Subcutaneous adipose tissue (tissue), 4 donors: ENCODE data around the gene LDB2. TPM values are rescaled to one million over a fixed set of nuclear protein-coding genes. Genes with fewer than 3 reads are reported as not detected.

ENCODE experiments used
- CTCF ChIP-seq: fragments of 450-650 bp; IDR thresholded peaks from one replicate; pipeline ENCODE4 v1.5.1; 2016; ENCODE audit warnings: low read depth, mild to moderate bottlenecking, control low read depth, antibody characterized with exemption, moderate library complexity
- total RNA-seq, 4 donors: library from RNA; depleted of rRNA; stranded (reverse); fragments of >200 nt; gene quantifications; one replicate each; pipeline ENCODE4 v1.1.0, GENCODE V29; 2016

LDB2 gene
- total RNA-seq, 4 donors from 2014 or later: 19.0 to 122 (median 42.6) TPM

DNA sequence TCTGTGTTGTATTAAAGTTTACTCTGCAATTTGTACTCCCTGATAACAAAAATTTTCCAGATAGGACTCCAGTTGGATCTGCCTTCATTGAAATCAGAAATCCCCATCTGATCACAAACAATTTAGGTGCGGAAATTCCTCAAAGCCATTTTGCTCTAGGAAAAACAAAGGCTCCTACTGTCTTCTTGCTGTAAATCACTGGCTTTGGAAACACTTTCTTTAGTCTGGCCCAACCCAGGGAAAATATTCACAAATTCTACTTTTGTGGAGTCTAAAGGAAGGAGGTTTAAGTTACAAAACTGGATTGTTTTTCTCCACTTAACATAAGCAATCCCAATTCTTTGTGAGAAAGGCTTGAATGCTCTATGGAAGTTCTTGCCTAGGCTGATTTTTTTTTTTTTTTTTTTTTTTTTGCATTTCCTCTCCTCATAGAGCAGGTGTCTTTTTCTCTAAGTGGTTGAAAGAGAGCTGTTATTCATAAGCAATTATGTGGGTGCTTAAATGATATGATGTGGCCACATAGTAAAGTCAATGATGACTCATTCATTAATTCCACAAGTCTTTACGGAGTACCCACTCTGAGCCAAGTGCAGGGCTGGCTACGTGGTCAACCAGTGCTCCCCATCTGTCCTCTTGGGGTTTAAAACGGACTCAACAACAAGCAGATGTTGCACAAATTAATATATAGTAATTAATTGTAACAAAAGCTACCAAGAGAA lies 261.4 kb downstream of the LDB2 start:
- TF ChIP-seq CTCF: no peak

- TF ChIP-seq CTCF: no peak
Observed at GRCh38 chr4:16636304-16636703, 262.1 kb downstream of the LDB2 start.

- no peak for TF ChIP-seq CTCF
Observed at GRCh38 chr4:16627999-16628398, 270.4 kb downstream of the LDB2 start.

GRCh38 chr4:16626945-16627344 lies 271.5 kb downstream of the LDB2 start:
- no peak for TF ChIP-seq CTCF

DNA sequence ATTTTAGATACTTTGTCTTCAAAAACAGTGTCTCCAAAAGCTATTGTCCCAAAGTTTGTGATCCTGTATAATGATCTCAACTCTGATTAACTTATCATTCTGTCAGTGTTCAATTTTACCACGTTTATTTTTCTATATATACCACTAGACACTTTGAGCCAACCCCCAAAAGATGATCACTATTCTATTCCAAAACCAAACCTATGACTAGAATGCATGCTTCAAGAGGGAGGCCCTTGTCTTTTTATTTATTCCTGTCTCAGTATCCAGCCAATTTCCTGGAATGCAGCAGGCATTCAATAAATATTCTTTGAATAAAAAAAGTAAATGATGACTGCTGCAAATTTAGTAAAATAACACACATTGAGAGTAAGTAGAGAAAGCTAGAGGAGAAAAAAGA lies 275.6 kb downstream of the LDB2 start:
- no peak for TF ChIP-seq CTCF

DNA sequence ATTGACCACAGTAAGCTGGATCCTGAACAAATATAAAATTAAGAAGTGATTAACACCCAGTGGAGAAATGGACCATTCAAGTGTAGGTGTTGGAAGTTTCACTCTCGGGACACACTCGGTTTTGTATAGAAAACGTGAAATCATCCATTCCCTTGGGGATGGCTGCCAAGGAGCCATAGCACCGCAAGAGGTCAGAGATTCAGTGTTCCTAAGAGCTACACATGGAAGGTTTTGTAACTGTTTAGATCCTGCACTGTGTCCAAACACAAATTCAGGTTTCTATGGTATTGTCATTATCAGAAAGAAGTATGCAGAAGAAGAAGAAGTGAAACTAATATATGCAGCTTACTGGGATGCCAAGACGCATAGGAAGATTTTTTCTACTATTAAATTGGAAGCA lies 281.0 kb downstream of the LDB2 start:
- no peak for TF ChIP-seq CTCF

DNA sequence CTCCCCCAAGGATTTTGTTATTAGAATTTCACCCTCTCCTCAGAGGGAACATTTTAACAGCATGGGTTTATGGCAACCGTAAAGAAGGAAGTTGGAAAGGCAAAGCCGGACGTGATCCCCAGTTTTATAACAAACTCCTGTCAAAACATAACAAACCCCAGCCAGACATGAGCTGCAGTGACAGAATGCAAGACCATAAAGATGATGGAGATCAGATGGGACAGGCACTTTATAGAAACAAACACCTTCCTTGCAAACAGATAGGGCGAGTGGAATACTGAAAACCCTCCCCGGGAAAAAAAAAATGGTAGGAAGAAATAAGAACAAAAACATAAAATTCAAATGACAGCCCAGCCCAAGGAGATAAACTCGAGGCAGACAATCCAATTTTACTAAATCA lies 281.4 kb downstream of the LDB2 start:
- TF ChIP-seq CTCF: no peak
